Measurements from ENCODE around the gene SCT.

The SCT gene

GRCh38 chr11:625636-626268, 1.2 kb downstream of the SCT start:
- TF ChIP-seq ZFX (IDR thresholded peaks at IDR 0.05), result no peak
- no peak for TF ChIP-seq CTCF (conservative IDR thresholded peaks at IDR 0.05)
- H3K27ac ChIP-seq, result no peak overlapping the region

GRCh38 chr11:624705-625635, 2.0 kb downstream of the SCT start, which contains the start of gene CDHR5:
TSS of gene CDHR5 (minus strand) at chr11:624955. CDS start at chr11:624902, 53 bp downstream.
- TF ChIP-seq CTCF (conservative IDR thresholded peaks at IDR 0.05) (no peak), ZFX (IDR thresholded peaks at IDR 0.05) (no peak)
- no peak within 1 kb of the TSS for H3K27ac ChIP-seq

GRCh38 chr11:623999-624704, 2.8 kb downstream of the SCT start:
- H3K27ac ChIP-seq, result no peak overlapping the region
- TF ChIP-seq ZFX (IDR thresholded peaks at IDR 0.05), result no peak
- TF ChIP-seq CTCF (conservative IDR thresholded peaks at IDR 0.05), result no peak

GRCh38 chr11:623349-623869, 3.6 kb downstream of the SCT start:
- TF ChIP-seq CTCF (conservative IDR thresholded peaks at IDR 0.05), result no peak
- TF ChIP-seq ZFX (IDR thresholded peaks at IDR 0.05), result no peak
- no peak overlapping the region for H3K27ac ChIP-seq

GRCh38 chr11:621838-622237, 5.1 kb downstream of the SCT start:
- no peak overlapping the region for H3K27ac ChIP-seq
- TF ChIP-seq CTCF (conservative IDR thresholded peaks at IDR 0.05) (no peak), ZFX (IDR thresholded peaks at IDR 0.05) (no peak)

GRCh38 chr11:620935-621814, 5.8 kb downstream of the SCT start:
- TF ChIP-seq ZFX (IDR thresholded peaks at IDR 0.05) (no peak), CTCF (conservative IDR thresholded peaks at IDR 0.05) (no peak)
- no peak overlapping the region for H3K27ac ChIP-seq
